Skeletal muscle tissue (tissue), 4 donors: ENCODE measurements around the gene DISP2. TPM values are rescaled to one million over a fixed set of nuclear protein-coding genes. Genes with fewer than 3 reads are reported as not detected.

Experiments used
- H3K27ac ChIP-seq: one replicate; pipeline ENCODE4 v1.7.0; 2013; ENCODE audit warnings: mild to moderate bottlenecking, low read depth, low read length, inconsistent platforms
- H3K27me3 ChIP-seq, 3 donors: one replicate each; pipeline ENCODE4 v1.7.0; 2013; ENCODE audit warnings: low read length in 3 of 3; ENCODE audit not compliant: control insufficient read depth in 3 of 3, insufficient read depth in 3 of 3
- H3K36me3 ChIP-seq, 3 donors: one replicate each; pipeline ENCODE4 v1.7.0; 2013; ENCODE audit warnings: low read length in 3 of 3; ENCODE audit not compliant: control insufficient read depth in 3 of 3, insufficient read depth in 3 of 3
- H3K4me1 ChIP-seq, 3 donors: one replicate each; pipeline ENCODE4 v1.7.0; 2013; ENCODE audit warnings: low read length in 3 of 3, mild to moderate bottlenecking in 3 of 3; ENCODE audit not compliant: control insufficient read depth in 3 of 3, insufficient read depth in 3 of 3
- H3K4me3 ChIP-seq, 3 donors: one replicate each; pipeline ENCODE4 v1.7.0; 2013; ENCODE audit warnings: low read length in 3 of 3
- H3K9ac ChIP-seq, 3 donors: one replicate each; pipeline ENCODE4 v1.7.0; 2013; ENCODE audit warnings: low read length in 3 of 3, mild to moderate bottlenecking in 3 of 3, moderate library complexity in 2 of 3, low read depth in 1 of 3
- H3K9me3 ChIP-seq, 3 donors: one replicate each; pipeline ENCODE4 v1.7.0; 2013; ENCODE audit warnings: low read length in 3 of 3; ENCODE audit not compliant: control insufficient read depth in 3 of 3
- total RNA-seq: library from RNA; depleted of rRNA; stranded (reverse); fragments of >200 nt; gene quantifications from one replicate; pipeline ENCODE4 v1.2.3, GENCODE V29; 2014
- donor health status: Osteomylitis.

The DISP2 gene
- total RNA-seq, 1 donor from 2014 or later, result under 0.01 TPM

GRCh38 chr15:40327457-40327856 is 30.6 kb upstream of the DISP2 start:
- peaks cover 22 to 71% (median 39%) of the 10 kb centered on the region in 3 donors for H3K4me1 ChIP-seq

GRCh38 chr15:40328176-40328575 is 29.8 kb upstream of the DISP2 start:
- no peak overlapping the region for H3K9ac ChIP-seq
- H3K4me3 ChIP-seq, result no peak overlapping the region
- H3K9me3 ChIP-seq, result no peaks in the 10 kb centered on the region
- no peaks in the 10 kb centered on the region for H3K27me3 ChIP-seq
- H3K4me1 ChIP-seq, result peaks cover 16 to 65% (median 37%) of the 10 kb centered on the region in 3 donors
- H3K27ac ChIP-seq, result no peak overlapping the region
- peaks cover 0 to 6% (median 2%) of the 10 kb centered on the region in 3 donors for H3K36me3 ChIP-seq

More at GRCh38 chr15:40327457-40327856, 30.6 kb upstream of the DISP2 start:
- peaks cover 0 to 6% (median 2%) of the 10 kb centered on the region in 3 donors for H3K36me3 ChIP-seq
- no peaks in the 10 kb centered on the region for H3K27me3 ChIP-seq
- H3K27ac ChIP-seq, result no peak overlapping the region
- H3K4me3 ChIP-seq, result no peak overlapping the region
- H3K9me3 ChIP-seq, result no peaks in the 10 kb centered on the region
- H3K9ac ChIP-seq, result no peak overlapping the region

- Histone ChIP-seq H3K9ac (no peak overlapping the region), H3K36me3 (peaks cover 2 to 6% (median 2%) of the 10 kb centered on the region in 3 donors), H3K9me3 (no peaks in the 10 kb centered on the region), H3K4me3 (no peak overlapping the region), H3K27me3 (no peaks in the 10 kb centered on the region), H3K27ac (no peak overlapping the region), H3K4me1 (peaks cover 18 to 68% (median 40%) of the 10 kb centered on the region in 3 donors)
Observed at GRCh38 chr15:40328751-40329150, 29.3 kb upstream of the DISP2 start.

GRCh38 chr15:40329804-40330203 is 28.2 kb upstream of the DISP2 start:
- Histone ChIP-seq H3K4me3 (no peak overlapping the region), H3K27ac (no peak overlapping the region), H3K9ac (peak overlapping the region in 1 of 3 donors; percentile 61), H3K4me1 (peaks cover 26 to 78% (median 48%) of the 10 kb centered on the region in 3 donors), H3K27me3 (no peaks in the 10 kb centered on the region), H3K9me3 (no peaks in the 10 kb centered on the region), H3K36me3 (peaks cover 4 to 6% (median 4%) of the 10 kb centered on the region in 3 donors)

- Histone ChIP-seq H3K27ac (no peak overlapping the region), H3K9me3 (no peaks in the 10 kb centered on the region), H3K36me3 (peaks cover 6 to 8% (median 7%) of the 10 kb centered on the region in 3 donors), H3K4me3 (no peak overlapping the region), H3K27me3 (no peaks in the 10 kb centered on the region), H3K9ac (peak overlapping the region in 1 of 3 donors; percentile 61), H3K4me1 (peaks cover 27 to 78% (median 48%) of the 10 kb centered on the region in 3 donors)
Observed at GRCh38 chr15:40330368-40330836, 27.6 kb upstream of the DISP2 start.

- H3K27ac ChIP-seq, result no peak overlapping the region
- H3K4me1 ChIP-seq, result peaks cover 28 to 78% (median 48%) of the 10 kb centered on the region in 3 donors
- no peak overlapping the region for H3K4me3 ChIP-seq
- H3K36me3 ChIP-seq, result peaks cover 10 to 15% (median 11%) of the 10 kb centered on the region in 3 donors
- no peaks in the 10 kb centered on the region for H3K9me3 ChIP-seq
- H3K27me3 ChIP-seq, result no peaks in the 10 kb centered on the region
- no peak overlapping the region for H3K9ac ChIP-seq
Observed at GRCh38 chr15:40331026-40331425, 27.0 kb upstream of the DISP2 start.

- H3K36me3 ChIP-seq, result peaks cover 14 to 21% (median 16%) of the 10 kb centered on the region in 3 donors
- H3K27ac ChIP-seq, result no peak overlapping the region
- H3K4me1 ChIP-seq, result peaks cover 33 to 81% (median 49%) of the 10 kb centered on the region in 3 donors
- H3K9me3 ChIP-seq, result no peaks in the 10 kb centered on the region
- H3K4me3 ChIP-seq, result no peak overlapping the region
- no peak overlapping the region for H3K9ac ChIP-seq
- no peaks in the 10 kb centered on the region for H3K27me3 ChIP-seq
Observed at GRCh38 chr15:40331637-40332036, 26.4 kb upstream of the DISP2 start.

GRCh38 chr15:40332113-40332781 is 25.8 kb upstream of the DISP2 start:
- no peaks in the 10 kb centered on the region for H3K9me3 ChIP-seq
- H3K4me1 ChIP-seq, result peaks cover 39 to 80% (median 54%) of the 10 kb centered on the region in 3 donors
- no peak overlapping the region for H3K9ac ChIP-seq
- H3K27ac ChIP-seq, result no peak overlapping the region
- peaks cover 14 to 22% (median 17%) of the 10 kb centered on the region in 3 donors for H3K36me3 ChIP-seq
- H3K4me3 ChIP-seq, result no peak overlapping the region
- H3K27me3 ChIP-seq, result no peaks in the 10 kb centered on the region

GRCh38 chr15:40333922-40334492 is 24.0 kb upstream of the DISP2 start:
- H3K4me1 ChIP-seq, result peaks cover 57 to 84% (median 69%) of the 10 kb centered on the region in 3 donors
- peak overlapping the region in 2 of 3 donors; percentile 13 to 22 for H3K4me3 ChIP-seq
- H3K9ac ChIP-seq, result peak overlapping the region in 2 of 3 donors; percentile 13 to 66
- peaks cover 18 to 29% (median 19%) of the 10 kb centered on the region in 3 donors for H3K36me3 ChIP-seq
- H3K9me3 ChIP-seq, result no peaks in the 10 kb centered on the region
- peak overlapping the region; percentile 73 for H3K27ac ChIP-seq
- no peaks in the 10 kb centered on the region for H3K27me3 ChIP-seq

- Histone ChIP-seq H3K27ac (peak overlapping the region; percentile 73), H3K36me3 (peaks cover 18 to 33% (median 19%) of the 10 kb centered on the region in 3 donors), H3K9me3 (no peaks in the 10 kb centered on the region), H3K27me3 (no peaks in the 10 kb centered on the region), H3K4me3 (no peak overlapping the region), H3K9ac (peak overlapping the region in 1 of 3 donors; percentile 66), H3K4me1 (peaks cover 62 to 87% (median 75%) of the 10 kb centered on the region in 3 donors)
Observed at GRCh38 chr15:40334541-40334940, 23.5 kb upstream of the DISP2 start.
